ENCODE measurements around the gene LMO3. TPM values are rescaled to one million over a fixed set of nuclear protein-coding genes. Genes with fewer than 3 reads are reported as not detected.

Gene LMO3
- total and polyA plus RNA-seq, 2 donors (not counting 3 experiments of a cell fraction or from before 2014, with no cell fraction given), result not detected

- ChIA-PET CTCF (no interaction called here), POLR2A (no interaction called here)
- H3K79me2 ChIP-seq (ENCODE audit: control insufficient read depth, insufficient read depth, low read length), result no peaks in the 10 kb centered on the region
- no peaks in the 10 kb centered on the region for H3K4me1 ChIP-seq (ENCODE audit: control insufficient read depth, extremely low read depth, insufficient read depth, low read length)
- H3K36me3 ChIP-seq (ENCODE audit: control insufficient read depth in 2 of 2, extremely low read depth in 1 of 2, insufficient read depth in 2 of 2, low read length in 2 of 2), result no peaks in the 10 kb centered on the region
- DNase-seq (ENCODE audit: low read depth, low spot score), result no peak
- no peak overlapping the region for H3K4me2 ChIP-seq (ENCODE audit: insufficient read depth, low read length)
- no TSS peak for BruUV-seq (replicated peaks)
- no peaks in the 10 kb centered on the region for H3K9me1 ChIP-seq (replicated peaks; ENCODE audit: control insufficient read depth, extremely low read depth, insufficient read depth, low read length)
- no peaks in the 10 kb centered on the region for H3K27me3 ChIP-seq (ENCODE audit: control insufficient read depth in 2 of 2, insufficient read depth in 2 of 2, low read length in 2 of 2)
- H3K9me3 ChIP-seq (replicated peaks; ENCODE audit: control insufficient read depth, insufficient read depth, low read length), result no peaks in the 10 kb centered on the region
- no peak overlapping the region for H2AFZ ChIP-seq (ENCODE audit: low read depth, low read length)
- H3K27ac ChIP-seq (ENCODE audit: insufficient read depth, low read depth, low read length), result no peak overlapping the region
- H4K20me1 ChIP-seq (replicated peaks; ENCODE audit: control insufficient read depth, extremely low read depth, insufficient read depth, low read length), result no peaks in the 10 kb centered on the region
- H3K9ac ChIP-seq (replicated peaks; ENCODE audit: extremely low read depth, insufficient read depth, low read length), result no peak overlapping the region
- TF ChIP-seq POLR2AphosphoS5 (IDR thresholded peaks at IDR 0.05; ENCODE audit: insufficient read depth, low read depth, low read length) (no peak), POLR2A (IDR thresholded peaks at IDR 0.05; ENCODE audit: low read depth, low read length) (no peak), JUN (IDR thresholded peaks at IDR 0.05; ENCODE audit: borderline replicate concordance, insufficient read depth, insufficient read length, low read depth) (no peak), MAX (IDR thresholded peaks at IDR 0.05; ENCODE audit: insufficient read depth, insufficient read length) (no peak), FOS (IDR thresholded peaks at IDR 0.05; ENCODE audit: borderline replicate concordance, insufficient read depth, low read length) (no peak), EZH2 (IDR thresholded peaks at IDR 0.05; ENCODE audit: borderline replicate concordance, low read depth, low read length, severe bottlenecking) (no peak), CTCF (IDR thresholded peaks at IDR 0.05; ENCODE audit: extremely low read depth in 1 of 2, insufficient read depth in 1 of 2, low read depth in 1 of 2, low read length in 2 of 2) (no peak), GATA2 (IDR thresholded peaks at IDR 0.05; ENCODE audit: insufficient read depth, insufficient read length, low read depth, low read length) (no peak), MYC (IDR thresholded peaks at IDR 0.05; ENCODE audit: low read depth, low read length) (no peak)
- dilution Hi-C loops (cut with MboI; ENCODE audit: extremely low pct_ligation_motif_present, low sequenced_read_pairs) (no loop called here), intact Hi-C loops (cut with micrococcal nuclease) (no loop called here)
- H3K4me3 ChIP-seq (replicated peaks in 1 of 3; ENCODE audit: insufficient read depth in 1 of 3, low read depth in 1 of 3, low read length in 3 of 3), result no peak overlapping the region
- no peak for FAIRE-seq
These were observed 15.3 kb downstream of the LMO3 start for GRCh38 chr12:16590645-16591044.

Data from endothelial cell of umbilical vein (primary cell).